Measurements from ENCODE around the gene TPRN.

TPRN gene

DNA sequence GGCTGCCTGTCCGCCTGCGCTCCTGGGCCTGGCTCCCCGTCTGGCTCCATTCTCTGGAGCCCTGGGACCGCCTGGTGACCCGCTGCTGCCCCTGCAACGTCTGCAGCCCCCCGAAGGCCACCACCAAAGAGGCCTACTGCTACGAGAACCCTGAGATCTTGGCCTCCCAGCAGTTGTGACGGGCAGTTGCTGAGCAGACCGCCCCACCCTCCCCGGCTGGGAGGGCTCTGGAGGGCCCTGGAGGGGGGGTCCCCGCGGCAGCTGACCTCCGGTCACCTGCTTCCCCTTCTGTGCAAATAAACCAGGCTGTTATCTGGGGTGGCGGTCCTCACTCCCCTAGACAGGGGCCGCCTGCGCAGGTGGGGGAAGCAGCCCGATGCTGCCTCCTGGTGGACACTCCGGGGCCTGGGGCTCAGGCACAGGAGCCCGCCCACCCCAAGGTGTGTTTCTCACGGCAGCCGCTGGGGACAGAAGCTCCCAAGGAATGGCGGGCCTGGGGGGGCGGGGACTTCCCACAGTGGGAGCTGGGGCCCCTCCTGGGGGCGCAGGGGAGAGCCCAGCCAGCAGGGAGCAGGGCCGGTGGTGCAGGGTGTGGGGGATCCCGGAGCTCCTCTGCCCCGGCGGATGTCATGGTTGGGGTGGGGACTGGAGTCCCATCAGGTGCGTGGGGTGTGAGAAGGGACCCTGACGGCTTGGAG lies 35.8 kb upstream of the TPRN start:
- DNase-seq = peak; percentile 68 to 91 (median 80)

DNA sequence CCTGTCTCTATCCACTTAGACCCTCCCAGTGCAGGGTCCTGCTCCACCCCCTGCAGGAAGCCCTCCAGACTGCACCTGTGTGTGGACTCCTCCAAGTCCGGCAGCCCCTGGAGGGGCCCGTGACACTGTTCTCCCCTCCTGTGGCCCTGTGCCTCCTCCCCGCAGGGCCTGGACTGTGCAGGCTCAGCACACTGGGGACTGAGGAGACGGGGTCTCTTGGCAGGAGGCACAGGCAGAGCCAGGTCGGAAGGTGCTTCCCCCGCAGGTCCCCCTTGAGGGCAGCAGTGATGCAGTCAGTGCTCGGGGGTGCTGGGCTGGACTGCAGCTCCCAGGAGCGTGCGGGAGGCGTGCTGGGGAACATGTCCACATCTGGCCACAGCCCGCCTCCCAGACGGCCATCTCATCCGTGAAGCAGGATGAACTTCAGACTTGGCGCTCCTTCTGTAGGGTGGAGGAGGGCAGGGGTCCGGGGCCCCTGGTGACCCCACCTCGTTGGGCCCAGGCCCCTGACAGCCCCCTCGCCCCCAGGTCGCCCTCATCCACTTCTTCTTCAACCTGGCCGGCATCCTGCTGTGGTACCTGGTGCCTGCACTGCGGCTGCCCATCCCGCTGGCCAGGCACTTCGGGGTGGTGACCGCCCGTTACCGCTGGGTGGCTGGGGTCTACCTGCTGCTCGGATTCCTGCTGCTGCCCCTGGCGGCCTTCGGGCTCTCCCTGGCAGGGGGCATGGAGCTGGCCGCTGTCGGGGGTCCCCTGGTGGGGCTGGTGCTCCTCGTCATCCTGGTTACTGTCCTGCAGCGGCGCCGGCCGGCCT lies 35.1 kb upstream of the TPRN start:
- no peak for DNase-seq

DNA sequence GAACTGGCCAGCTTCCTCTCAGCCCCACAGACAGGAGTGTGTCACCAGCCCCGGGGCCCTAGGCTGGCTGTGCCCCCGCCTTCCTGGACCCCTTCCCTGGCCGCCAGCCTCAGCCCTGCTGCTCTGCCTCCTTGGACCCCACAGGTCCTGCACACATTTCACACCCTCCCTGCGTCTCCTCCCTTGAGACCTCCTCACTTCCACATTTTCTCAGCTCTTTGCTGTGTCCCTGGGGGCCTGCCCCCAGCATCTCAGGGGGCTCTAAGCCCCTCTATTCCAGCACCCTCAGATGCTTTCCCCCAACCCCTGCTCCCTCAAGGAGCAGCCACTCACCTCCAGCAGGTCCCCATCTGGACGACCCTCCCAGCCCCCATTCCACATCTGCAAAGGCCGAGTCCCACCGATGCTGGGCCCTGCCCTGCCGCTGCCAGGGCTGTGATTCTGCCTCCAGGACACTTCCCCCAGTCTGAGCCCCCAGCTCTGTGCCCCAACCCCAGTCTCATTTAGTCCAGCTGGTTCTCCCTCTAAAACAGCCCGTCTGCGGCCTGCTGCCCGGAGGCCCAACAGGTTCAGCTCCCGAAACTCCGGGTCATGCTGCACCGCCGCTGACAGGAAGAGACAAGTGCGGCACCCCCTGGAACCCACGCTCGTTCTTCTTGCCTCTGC lies 34.4 kb upstream of the TPRN start:
- no peak for DNase-seq

DNA sequence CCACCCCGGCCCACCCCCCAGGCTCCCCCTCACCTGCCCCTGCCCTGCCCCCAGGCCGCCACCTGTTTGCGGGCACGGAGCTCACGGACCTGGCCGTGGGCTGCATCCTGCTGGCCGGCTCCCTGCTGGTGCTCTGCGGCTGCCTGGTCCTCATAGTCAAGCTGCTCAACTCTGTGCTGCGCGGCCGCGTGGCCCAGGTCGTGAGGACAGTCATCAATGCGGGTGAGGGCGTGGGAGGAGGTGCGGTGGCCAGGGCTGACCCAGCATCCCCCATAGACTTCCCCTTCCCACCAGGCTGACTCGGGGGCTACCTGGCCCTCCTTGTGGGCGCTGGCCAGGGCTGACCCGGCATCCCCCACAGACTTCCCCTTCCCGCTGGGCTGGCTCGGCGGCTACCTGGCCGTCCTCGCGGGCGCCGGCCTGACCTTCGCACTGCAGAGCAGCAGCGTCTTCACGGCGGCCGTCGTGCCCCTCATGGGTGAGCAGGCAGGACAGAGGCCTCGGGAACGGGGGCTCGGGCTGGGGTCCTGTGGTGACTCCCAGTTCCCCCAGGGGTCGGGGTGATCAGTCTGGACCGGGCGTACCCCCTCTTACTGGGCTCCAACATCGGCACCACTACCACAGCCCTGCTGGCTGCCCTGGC lies 33.6 kb upstream of the TPRN start:
- DNase-seq = peak in 2 of 3 experiments; percentile 53 to 71

DNA sequence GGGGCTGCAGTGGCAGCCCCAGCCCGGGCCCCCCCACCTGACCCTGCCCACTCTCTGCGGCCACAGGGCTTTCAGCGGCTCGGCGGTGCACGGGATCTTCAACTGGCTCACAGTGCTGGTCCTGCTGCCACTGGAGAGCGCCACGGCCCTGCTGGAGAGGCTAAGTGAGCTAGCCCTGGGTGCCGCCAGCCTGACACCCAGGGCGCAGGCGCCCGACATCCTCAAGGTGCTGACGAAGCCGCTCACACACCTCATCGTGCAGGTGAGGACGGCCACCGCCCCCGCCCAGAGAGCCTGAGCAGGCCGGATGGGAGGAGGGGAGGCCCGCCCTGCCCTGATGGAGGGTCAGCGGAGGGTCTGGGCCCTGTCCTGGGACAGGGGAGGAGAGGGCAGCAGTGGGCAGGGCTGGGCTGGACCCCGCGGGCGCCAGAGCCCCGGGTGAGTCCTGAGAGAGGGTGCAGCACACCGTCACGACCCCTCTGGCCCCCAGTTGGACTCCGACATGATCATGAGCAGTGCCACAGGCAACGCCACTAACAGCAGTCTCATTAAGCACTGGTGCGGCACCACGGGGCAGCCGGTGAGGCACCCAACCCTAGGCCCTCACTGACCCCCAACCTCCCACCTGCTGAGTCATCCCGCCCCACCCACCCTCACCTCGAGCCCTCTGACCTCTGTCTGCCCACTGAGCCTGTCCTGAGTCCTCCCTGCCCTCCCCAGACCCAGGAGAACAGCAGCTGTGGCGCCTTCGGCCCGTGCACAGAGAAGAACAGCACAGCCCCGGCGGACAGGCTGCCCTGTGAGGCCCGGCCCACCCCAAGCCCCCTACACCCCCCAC lies 32.8 kb upstream of the TPRN start:
- peak in 2 of 3 experiments; percentile 64 to 66 for DNase-seq

DNA sequence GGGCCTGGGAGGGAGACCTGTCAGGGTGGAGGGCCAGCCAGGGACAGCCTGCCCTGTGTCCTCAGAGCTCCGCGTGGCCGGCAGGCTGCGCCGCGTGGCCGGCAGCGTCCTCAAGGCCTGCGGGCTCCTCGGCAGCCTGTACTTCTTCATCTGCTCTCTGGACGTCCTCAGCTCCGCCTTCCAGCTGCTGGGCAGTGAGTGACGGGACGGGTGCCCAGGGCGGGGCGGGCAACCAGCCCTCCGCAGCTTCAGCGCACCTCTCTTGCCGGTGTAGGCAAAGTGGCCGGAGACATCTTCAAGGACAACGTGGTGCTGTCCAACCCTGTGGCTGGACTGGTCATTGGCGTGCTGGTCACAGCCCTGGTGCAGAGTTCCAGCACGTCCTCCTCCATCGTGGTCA lies 32.0 kb upstream of the TPRN start:
- DNase-seq = no peak

DNA sequence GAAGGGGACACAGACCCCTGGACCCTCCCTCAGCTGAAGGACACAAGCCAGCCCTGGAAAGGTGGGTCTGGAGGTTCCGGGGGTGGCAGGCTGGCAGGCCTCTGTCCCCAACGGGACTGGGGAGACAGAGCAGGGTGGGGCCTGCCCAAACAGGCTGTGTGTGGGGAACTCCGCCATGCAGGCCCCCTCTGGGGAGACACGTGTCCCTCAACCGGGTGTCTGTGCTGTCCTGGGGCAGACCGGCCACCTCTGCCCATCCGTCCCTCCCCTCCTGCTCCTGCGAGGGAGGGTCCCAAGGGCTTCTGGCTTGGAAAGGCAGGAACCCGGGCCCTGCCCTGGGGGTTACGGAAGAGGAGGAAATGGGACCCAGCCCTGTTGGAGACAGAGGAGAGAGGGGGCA lies 31.6 kb upstream of the TPRN start:
- no peak for DNase-seq

DNA sequence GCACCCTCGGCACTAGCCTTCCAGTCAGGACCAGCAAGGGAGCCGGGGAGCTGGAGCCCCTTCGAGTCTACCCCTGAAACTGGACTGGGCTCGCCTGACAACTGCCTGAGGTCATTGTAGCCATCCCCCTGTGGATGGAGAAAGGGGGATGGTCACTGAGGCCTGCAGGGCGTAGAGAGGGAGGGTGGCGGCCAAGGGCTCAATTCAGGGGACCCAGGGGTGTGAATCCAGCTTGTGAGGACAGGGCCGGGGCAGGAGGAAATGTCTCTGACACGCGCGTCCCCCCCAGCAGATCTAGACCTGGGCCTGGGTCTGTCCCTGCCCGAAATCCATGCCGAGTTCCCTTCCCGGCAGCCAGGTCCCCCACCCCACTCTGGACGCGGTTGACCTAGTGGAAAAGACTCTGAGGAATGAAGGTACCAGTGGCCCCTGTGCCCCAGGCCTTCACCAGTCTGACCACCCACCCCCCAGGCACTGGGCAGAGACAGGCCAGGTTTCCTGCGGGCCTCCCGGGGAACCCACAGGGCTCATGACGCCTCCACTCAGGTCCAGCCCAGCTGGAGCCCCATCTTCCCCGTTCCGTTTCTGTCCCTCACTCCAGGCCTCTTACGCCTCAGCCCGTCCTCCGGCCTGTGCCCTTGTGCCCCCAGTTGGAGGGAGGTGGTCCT lies 31.0 kb upstream of the TPRN start:
- DNase-seq = no peak

DNA sequence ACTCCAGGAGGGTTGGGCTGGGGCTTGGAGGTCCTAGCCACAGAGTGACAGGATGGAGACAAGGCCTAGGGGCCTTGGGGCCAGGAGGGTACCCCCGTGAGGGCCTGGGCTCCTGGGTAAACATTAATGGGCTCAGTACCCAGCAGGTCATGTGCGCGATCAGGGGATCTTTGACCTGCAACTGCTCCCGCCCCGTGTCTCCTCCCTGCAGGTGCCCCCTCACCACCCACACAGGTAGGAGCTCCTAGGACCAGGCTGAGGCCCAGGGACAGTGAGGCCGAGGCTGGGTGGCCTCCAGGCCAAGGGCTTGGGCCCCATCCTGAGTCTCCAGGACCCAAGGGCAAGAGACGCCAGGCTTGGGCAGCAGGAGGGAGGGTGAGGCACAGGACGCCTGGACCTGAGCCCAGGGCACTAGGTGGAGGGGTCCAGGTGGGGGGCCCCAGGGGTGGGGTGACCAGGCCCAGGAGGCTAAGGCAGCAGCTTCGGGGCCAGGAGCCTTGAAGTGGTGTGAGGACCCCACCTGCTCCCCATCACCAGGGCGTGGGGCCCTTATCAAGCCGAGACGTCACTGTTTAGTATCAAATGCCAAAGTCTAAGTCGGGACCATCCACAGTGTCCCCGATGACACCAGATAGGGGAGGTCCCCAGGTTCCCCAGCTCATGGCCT lies 30.3 kb upstream of the TPRN start, which contains the start of gene SLC34A3:
Gene SLC34A3, plus strand, starts transcription at position 197 of the 667 bp plus-strand sequence. CDS start 802 bp downstream, outside the sequence.
- no peak for DNase-seq

DNA sequence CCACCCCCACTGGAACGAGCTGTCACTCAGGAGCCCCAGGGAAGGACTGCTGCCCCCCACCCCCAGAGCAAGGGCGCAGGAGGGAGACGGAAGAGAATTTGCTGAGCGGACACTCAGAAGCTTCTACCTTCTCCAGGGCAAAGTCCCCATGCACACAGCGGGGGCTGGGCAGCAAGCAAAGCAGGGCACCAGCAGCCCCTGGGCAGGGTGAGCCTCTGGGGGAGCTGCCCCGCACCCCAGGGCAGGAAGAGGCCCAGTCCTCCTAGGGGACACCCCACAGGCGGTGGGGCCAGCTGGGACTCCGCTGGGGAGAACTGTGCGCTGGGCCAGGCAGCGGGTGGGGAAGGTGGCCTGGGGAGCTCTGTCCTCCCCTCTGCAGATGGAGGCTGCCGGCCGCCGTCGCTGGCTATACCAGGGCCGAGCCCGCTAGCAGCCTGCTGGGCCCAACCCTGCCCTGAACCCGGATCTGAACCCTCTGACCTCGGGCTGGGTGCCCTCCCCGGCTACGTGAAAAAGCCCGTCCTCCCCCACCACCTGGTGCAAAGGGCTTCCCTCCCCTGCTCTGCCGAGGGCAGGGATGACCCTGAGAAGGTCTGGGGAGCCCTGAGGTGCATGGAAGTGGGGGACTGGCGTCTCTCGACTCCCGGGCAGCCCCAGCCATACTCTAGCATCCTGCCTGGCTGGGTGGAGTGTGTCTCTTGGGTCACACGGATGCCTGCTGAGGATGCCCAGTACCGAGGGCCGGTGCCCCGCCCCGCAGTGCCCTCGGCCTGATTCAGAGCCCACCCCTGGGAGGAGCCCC lies 29.6 kb upstream of the TPRN start:
- DNase-seq = no peak

DNA sequence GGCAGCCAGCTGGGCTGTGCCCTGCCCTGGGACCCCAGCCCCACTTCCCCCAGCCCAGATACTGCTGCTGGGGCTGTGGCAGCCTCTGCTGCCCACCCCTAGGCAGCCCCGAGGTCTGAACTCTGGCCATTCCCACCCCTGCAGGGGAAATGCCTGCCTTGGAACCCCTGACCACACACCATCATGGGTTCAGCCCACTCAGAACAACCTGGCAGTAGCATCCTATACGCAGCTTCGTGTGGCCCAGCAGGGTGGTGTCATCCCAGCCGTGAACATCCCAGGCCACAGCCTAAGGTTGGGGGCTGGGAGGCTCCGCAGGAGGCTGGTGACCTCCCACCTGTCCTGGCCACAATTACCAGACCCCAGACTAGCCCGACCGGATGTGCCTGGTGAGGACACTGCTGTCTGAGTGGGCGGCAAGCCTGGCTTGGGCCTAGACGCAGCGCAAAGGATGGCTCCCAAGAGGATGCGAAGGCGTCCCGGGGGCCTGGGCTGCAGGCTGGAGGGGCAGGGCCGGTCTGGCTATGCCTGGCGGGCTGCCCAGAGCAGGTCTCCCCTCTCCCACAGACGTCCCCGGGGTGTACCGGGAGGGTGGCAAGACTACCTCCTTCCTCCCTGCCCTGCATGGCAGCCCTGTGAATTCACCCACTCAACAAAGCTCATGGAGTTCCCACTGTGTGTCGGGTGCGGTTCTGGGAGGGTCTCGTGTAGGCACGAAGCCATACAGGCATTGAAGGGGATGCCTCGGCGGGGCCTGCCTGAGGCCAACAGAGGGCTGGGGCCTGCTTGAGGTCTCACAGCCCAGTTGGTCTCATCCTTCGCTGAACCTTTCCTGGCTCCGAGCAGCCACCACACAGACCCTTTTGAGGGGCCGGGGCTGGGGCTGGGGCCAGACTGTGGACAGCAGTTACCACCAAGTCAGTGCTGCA lies 28.7 kb upstream of the TPRN start:
- DNase-seq = no peak

DNA sequence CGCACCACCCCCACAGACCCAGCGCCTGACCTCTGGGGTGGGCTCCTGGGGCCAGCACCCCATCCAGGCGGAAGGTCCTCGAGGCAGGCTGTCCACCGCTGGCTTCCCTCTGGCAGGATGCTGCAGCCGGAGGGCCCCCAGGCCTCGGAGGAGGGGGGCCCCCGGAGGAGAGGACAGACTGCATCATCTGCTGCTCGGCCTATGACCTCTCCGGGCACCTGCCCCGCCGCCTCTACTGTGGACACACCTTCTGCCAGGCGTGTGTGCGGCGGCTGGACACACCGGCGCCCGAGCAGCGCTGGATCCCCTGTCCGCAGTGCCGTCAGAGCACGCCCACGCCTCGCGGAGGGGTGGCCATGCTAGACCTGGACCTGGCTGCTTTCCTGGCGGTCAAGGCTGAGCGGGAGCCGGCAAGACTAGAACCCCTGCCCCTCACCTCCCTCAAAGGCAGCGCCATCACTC lies 28.0 kb upstream of the TPRN start:
- peak in 1 of 3 experiments; percentile 40 for DNase-seq

DNA sequence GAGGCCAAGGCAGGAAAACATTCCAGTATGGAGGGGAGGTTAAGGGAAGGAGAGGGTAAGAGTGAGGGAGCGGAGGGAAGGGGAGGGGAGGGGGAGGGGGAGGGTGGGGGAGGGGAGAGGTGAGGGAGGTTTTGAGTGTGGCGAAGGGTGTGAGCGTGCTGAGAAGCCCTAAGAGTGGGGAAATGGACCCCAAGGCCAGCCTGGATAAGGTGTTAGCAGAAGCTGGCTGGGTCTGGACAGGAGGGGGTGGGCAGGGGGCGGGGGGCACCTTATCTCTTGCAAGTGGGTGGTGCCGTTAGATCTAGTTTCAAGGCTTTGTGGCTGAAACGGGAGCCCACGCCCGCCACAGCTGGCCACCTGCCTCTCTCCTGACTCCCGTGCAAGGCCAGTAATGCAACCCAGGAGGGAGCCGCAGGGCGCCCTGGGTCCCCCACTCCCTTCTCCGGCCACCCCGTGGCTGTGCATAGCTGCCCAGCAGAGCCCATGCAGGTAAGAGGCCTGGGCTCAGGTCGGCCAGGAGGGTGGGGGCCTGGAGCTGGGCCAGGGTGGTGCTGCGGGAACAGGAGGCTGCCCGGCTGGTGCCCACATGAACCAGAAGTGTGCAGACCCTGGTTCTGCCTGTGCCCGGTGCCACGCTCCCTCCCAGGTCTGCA lies 27.4 kb upstream of the TPRN start:
- no peak for DNase-seq

DNA sequence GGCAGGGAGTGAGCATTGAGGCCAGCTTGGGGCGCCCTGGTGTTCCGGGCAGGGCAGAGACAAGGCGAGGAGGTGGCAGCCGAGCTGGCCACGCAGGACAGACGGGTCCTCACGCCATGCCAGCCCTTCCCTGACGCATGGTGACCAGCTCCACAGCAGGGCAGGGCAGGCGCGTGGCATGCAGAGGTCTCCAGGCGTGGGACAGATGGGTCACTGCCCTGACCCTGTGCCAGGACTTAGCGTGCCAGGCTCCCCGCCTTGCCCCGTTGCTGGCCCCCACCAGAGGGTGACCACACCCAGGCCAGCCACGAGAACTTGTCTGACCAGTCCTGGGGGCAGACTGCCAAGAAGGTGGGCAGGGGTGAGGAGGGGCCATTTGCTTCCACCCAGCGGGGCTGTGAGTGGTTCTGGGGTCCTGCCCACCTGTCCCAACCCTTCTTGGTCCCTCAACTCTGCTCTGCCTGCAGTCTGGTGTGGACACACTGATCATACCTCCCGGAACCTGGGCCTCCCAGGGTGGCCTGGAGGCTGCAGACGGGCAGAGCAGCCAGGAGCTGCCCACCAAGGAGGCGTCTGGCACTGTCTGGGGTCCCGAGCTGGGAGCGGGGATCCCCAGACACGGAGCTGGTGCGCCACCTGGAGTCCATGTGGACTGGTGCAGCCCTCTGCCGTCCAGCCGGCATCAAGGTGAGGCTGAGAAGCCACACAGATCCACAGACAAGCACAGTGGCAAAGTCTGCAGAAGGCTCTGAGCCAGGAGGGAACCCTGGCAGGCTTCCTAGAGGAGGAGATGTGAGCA lies 26.7 kb upstream of the TPRN start, which contains the start of gene RNF224:
Gene RNF224, plus strand, starts transcription at position 449 of the 799 bp plus-strand sequence. CDS start 834 bp downstream, outside the sequence.
- peak; percentile 65 to 86 (median 76) for DNase-seq

DNA sequence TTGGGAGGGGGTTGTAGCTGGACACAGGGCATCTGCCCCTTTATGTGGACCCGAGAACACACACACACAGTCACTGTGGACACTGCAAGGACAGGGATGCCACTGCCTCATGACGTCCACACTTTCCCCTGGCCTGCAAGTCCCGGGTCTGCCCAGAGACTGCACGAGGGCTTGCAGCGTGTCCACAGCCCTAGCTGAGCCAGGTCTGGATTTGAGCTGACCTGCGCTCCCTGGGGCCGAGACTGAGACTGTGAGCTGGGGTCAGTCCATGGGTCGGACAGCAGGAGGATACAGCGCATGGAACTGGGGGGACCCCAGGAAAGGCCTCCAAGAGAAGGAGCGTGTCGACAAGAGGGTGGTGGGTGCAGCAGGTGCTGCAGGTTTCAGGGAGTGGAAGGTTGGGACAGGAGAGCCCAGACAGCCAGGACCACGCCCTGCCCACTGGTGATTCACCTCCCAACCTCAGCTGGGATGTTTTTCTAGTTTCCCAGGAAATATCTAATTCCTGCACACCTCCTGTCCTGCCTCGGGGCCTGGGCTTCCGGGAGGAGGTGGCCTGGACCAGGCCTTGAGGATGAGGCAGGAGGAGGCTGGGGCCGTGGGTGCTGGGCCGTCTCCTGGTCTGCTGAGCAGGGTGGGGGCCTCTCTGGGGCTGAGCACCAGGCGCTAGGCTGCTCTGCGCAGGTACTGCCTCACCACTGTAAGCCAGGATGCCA lies 26.0 kb upstream of the TPRN start:
- no peak for DNase-seq

DNA sequence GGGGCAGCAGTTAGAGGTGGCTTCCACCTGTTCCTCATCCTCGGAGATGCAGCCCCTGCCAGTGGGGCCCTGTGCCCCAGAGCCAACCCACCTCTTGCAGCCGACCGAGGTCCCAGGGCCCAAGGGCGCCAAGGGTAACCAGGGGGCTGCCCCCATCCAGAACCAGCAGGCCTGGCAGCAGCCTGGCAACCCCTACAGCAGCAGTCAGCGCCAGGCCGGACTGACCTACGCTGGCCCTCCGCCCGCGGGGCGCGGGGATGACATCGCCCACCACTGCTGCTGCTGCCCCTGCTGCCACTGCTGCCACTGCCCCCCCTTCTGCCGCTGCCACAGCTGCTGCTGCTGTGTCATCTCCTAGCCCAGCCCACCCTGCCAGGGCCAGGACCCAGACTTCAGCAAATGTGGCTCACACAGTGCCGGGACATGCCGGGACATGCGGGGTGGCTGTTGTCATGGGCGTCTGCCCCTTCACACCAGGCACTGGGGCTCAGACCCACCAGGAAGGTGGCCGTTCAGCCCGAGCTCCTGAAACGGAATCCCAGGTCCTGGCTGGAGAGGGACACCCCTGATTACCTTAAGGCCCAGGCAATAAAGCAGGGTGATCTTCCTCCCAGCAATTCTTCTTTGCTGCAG lies 25.3 kb upstream of the TPRN start:
- DNase-seq = no peak
